ENCODE measurements around the gene TLCD3B. TPM values are rescaled to one million over a fixed set of nuclear protein-coding genes. Genes with fewer than 3 reads are reported as not detected.

TLCD3B gene
- total RNA-seq, 2 experiments from 2014 or later: 4.3 to 17.6 TPM

- H3K9me2 ChIP-seq (ENCODE audit: insufficient read depth, low read length): no peaks in the 10 kb centered on the region
- H3K27ac ChIP-seq (ENCODE audit: low read depth, low read length, poor library complexity, severe bottlenecking): no peak overlapping the region
- H3K4me3 ChIP-seq (ENCODE audit: low read depth, low read length, poor library complexity, severe bottlenecking): no peak overlapping the region
- ChIA-PET CTCF (ENCODE audit: unreplicated experiment) (no interaction called here), POLR2A (no interaction called here)
- intact Hi-C loops (cut with micrococcal nuclease; ENCODE audit: unreplicated experiment): no loop called here
- H3K79me2 ChIP-seq (ENCODE audit: insufficient read depth, low read depth, low read length): no peaks in the 10 kb centered on the region
- H3K4me2 ChIP-seq (ENCODE audit: low read length): no peak overlapping the region
- TF ChIP-seq EZH2phosphoT487 (IDR thresholded peaks at IDR 0.05; ENCODE audit: borderline replicate concordance, low read depth, low read length) (no peak), CTCF (conservative IDR thresholded peaks at IDR 0.05; ENCODE audit: low read length) (no peak)
- DNase-seq (ENCODE audit: low spot score): no peak
- H4K20me1 ChIP-seq (ENCODE audit: insufficient read depth, low read length): no peaks in the 10 kb centered on the region
- H3K9me3 ChIP-seq (ENCODE audit: low read length): no peaks in the 10 kb centered on the region
- no peaks in the 10 kb centered on the region for H3K4me1 ChIP-seq (ENCODE audit: insufficient read depth, low read length, poor library complexity, severe bottlenecking)
- no peaks in the 10 kb centered on the region for H3K36me3 ChIP-seq (ENCODE audit: insufficient read depth, low read length)
- no TSS peak for BruUV-seq (replicated peaks)
- no peak overlapping the region for H2AFZ ChIP-seq (ENCODE audit: low read length)
Observed at GRCh38 chr16:30040221-30040620, 9.2 kb upstream of the TLCD3B start.

- no peaks in the 10 kb centered on the region for H3K9me2 ChIP-seq (ENCODE audit: insufficient read depth, low read length)
- no peaks in the 10 kb centered on the region for H3K9me3 ChIP-seq (ENCODE audit: low read length)
- no peak overlapping the region for H3K4me2 ChIP-seq (ENCODE audit: low read length)
- no peak overlapping the region for H3K27ac ChIP-seq (ENCODE audit: low read depth, low read length, poor library complexity, severe bottlenecking)
- ChIA-PET CTCF (ENCODE audit: unreplicated experiment) (interaction anchor here (1.3 to 2.4 kb wide), 2 partner anchors 14 to 16 kb away, joined by 4 to 7 read pairs; no protein-coding TSS in a partner anchor), POLR2A (interaction anchor here (0.5 kb wide), 1 partner anchor 342 kb away, joined by 6 read pairs; no protein-coding TSS in a partner anchor)
- DNase-seq (ENCODE audit: low spot score): no peak
- intact Hi-C loops (cut with micrococcal nuclease; ENCODE audit: unreplicated experiment): no loop called here
- no peaks in the 10 kb centered on the region for H3K4me1 ChIP-seq (ENCODE audit: insufficient read depth, low read length, poor library complexity, severe bottlenecking)
- H3K36me3 ChIP-seq (ENCODE audit: insufficient read depth, low read length): no peaks in the 10 kb centered on the region
- TF ChIP-seq EZH2phosphoT487 (IDR thresholded peaks at IDR 0.05; ENCODE audit: borderline replicate concordance, low read depth, low read length) (no peak), CTCF (conservative IDR thresholded peaks at IDR 0.05; ENCODE audit: low read length) (no peak)
- H3K79me2 ChIP-seq (ENCODE audit: insufficient read depth, low read depth, low read length): no peaks in the 10 kb centered on the region
- no peaks in the 10 kb centered on the region for H4K20me1 ChIP-seq (ENCODE audit: insufficient read depth, low read length)
- no TSS peak for BruUV-seq (replicated peaks)
- no peak overlapping the region for H2AFZ ChIP-seq (ENCODE audit: low read length)
- no peak overlapping the region for H3K4me3 ChIP-seq (ENCODE audit: low read depth, low read length, poor library complexity, severe bottlenecking)
Observed at GRCh38 chr16:30033270-30033669, 2.2 kb upstream of the TLCD3B start.

- Histone ChIP-seq H3K27ac (ENCODE audit: low read depth, low read length, poor library complexity, severe bottlenecking) (no peak overlapping the region), H3K4me1 (ENCODE audit: insufficient read depth, low read length, poor library complexity, severe bottlenecking) (no peaks in the 10 kb centered on the region), H3K36me3 (ENCODE audit: insufficient read depth, low read length) (no peaks in the 10 kb centered on the region), H3K9me3 (ENCODE audit: low read length) (no peaks in the 10 kb centered on the region), H4K20me1 (ENCODE audit: insufficient read depth, low read length) (no peaks in the 10 kb centered on the region), H2AFZ (ENCODE audit: low read length) (no peak overlapping the region), H3K9me2 (ENCODE audit: insufficient read depth, low read length) (no peaks in the 10 kb centered on the region), H3K79me2 (ENCODE audit: insufficient read depth, low read depth, low read length) (no peaks in the 10 kb centered on the region), H3K4me3 (ENCODE audit: low read depth, low read length, poor library complexity, severe bottlenecking) (no peak overlapping the region), H3K4me2 (ENCODE audit: low read length) (no peak overlapping the region)
- DNase-seq (ENCODE audit: low spot score): peak; percentile 80
- POLR2A ChIA-PET: interaction anchor here (0.5 to 0.7 kb wide), 4 partner anchors 289 to 590 kb away, joined by 3 to 5 read pairs (median 4); no protein-coding TSS in a partner anchor
- no TSS peak for BruUV-seq (replicated peaks)
- TF ChIP-seq EZH2phosphoT487 (IDR thresholded peaks at IDR 0.05; ENCODE audit: borderline replicate concordance, low read depth, low read length) (no peak), CTCF (conservative IDR thresholded peaks at IDR 0.05; ENCODE audit: low read length) (peak; percentile 97)
- CTCF ChIA-PET (ENCODE audit: unreplicated experiment): interaction anchor here (0.9 to 2.4 kb wide), 6 partner anchors 13 to 242 kb away, joined by 3 to 15 read pairs (median 5); partner anchors contain the start of genes DOC2A and INO80E
- intact Hi-C loops (cut with micrococcal nuclease; ENCODE audit: unreplicated experiment): no loop called here
Observed at GRCh38 chr16:30032083-30032819, 1.2 kb upstream of the TLCD3B start.
